ENCODE measurements around the gene ZNF205. TPM values are rescaled to one million over a fixed set of nuclear protein-coding genes. Genes with fewer than 3 reads are reported as not detected.
"Not testable (repeated sequence)": the region's sequence is repeated elsewhere in the genome, so short reads cannot be mapped to it uniquely, and the experiment has no call there.

ZNF205 gene
- total RNA-seq, 1 donor from 2014 or later: 5.4 TPM

DNA sequence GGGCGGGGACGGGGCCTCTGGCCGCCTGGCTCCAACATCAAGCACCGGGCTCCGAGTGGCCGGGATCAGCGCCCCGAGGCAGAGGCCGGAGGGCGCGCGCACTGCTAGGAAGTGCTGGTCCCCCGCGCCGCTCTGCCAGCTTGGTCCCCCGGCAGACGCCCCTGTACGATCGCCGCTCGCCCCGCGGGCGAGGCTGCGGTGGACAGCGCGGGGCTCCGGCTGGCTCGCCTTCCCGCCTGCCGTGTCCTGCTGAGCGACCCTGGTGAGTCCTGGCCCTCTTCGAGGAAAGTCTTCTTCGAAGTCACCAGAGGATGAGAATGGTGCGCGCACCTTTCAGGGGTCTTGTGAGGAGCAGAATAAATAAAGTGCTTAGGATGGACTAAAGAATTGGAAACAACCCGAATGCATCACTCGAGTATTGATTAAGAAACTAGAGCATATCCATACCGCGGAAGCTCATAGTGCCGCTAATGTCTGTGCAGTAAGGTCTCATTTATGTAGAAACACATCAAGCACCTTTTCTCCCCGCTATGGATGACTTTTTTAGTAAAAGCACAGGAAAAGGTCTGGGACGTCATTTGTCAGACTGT is 22.8 kb downstream of the ZNF205 start:
- TF ChIP-seq EZH2 (IDR thresholded peaks at IDR 0.05) (no peak), EZH2phosphoT487 (IDR thresholded peaks at IDR 0.05) (no peak)
- TF ChIP-seq, protein P1, sequence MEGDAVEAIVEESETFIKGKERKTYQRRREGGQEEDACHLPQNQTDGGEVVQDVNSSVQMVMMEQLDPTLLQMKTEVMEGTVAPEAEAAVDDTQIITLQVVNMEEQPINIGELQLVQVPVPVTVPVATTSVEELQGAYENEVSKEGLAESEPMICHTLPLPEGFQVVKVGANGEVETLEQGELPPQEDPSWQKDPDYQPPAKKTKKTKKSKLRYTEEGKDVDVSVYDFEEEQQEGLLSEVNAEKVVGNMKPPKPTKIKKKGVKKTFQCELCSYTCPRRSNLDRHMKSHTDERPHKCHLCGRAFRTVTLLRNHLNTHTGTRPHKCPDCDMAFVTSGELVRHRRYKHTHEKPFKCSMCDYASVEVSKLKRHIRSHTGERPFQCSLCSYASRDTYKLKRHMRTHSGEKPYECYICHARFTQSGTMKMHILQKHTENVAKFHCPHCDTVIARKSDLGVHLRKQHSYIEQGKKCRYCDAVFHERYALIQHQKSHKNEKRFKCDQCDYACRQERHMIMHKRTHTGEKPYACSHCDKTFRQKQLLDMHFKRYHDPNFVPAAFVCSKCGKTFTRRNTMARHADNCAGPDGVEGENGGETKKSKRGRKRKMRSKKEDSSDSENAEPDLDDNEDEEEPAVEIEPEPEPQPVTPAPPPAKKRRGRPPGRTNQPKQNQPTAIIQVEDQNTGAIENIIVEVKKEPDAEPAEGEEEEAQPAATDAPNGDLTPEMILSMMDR (IDR thresholded peaks at IDR 0.05): no peak
- no peaks in the 10 kb centered on the region for H3K27me3 ChIP-seq
- no peaks in the 10 kb centered on the region for H3K36me3 ChIP-seq
- no peaks in the 10 kb centered on the region for H3K9me3 ChIP-seq (ENCODE audit: low read depth)
- peak overlapping the region; percentile 83 for H3K4me2 ChIP-seq
- peak overlapping the region; percentile 97 for H3K4me3 ChIP-seq
- Mint-ChIP-seq H3K4me3 (peak overlapping the region; percentile 100), H3K36me3 (peaks cover 2% of the 10 kb centered on the region), H3K27ac (peak overlapping the region; percentile 83), H3K4me1 (peaks cover 17% of the 10 kb centered on the region), H3K27me3 (ENCODE audit: insufficient read depth, low read depth) (peaks cover 9% of the 10 kb centered on the region), H3K9me3 (no peaks in the 10 kb centered on the region)
- peak overlapping the region; percentile 59 for H3K9ac ChIP-seq
- H3K27ac ChIP-seq: peak overlapping the region; percentile 23
- peaks cover 21% of the 10 kb centered on the region for H4K20me1 ChIP-seq (ENCODE audit: low read depth)
- DNase-seq (ENCODE audit: low spot score): no peak
- peak overlapping the region; percentile 71 for H2AFZ ChIP-seq (replicated peaks)
- peaks cover 47% of the 10 kb centered on the region for H3F3A ChIP-seq (ENCODE audit: low read depth)
- peaks cover 7% of the 10 kb centered on the region for H3K4me1 ChIP-seq
- H3K79me2 ChIP-seq (ENCODE audit: low read depth): peaks cover 45% of the 10 kb centered on the region

DNA sequence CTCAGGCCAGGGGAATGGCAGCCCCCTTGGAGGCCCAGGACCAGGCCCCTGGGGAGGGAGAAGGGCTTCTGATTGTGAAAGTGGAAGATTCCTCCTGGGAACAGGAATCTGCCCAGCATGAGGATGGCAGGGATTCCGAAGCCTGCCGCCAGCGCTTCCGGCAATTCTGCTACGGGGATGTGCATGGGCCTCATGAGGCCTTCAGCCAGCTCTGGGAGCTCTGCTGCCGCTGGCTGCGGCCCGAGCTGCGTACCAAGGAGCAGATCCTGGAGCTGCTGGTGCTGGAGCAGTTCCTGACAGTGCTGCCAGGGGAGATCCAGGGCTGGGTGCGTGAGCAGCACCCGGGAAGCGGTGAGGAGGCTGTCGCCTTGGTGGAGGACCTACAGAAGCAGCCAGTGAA is 24.9 kb downstream of the ZNF205 start:
- Histone ChIP-seq H3K9me3 (ENCODE audit: low read depth) (no peaks in the 10 kb centered on the region), H4K20me1 (ENCODE audit: low read depth) (peaks cover 14% of the 10 kb centered on the region), H3K4me2 (no peak overlapping the region), H3K4me1 (peaks cover 7% of the 10 kb centered on the region), H3K27ac (no peak overlapping the region), H3K4me3 (no peak overlapping the region), H3K9ac (no peak overlapping the region), H3K27me3 (no peaks in the 10 kb centered on the region), H3F3A (ENCODE audit: low read depth) (peaks cover 30% of the 10 kb centered on the region), H2AFZ (replicated peaks) (no peak overlapping the region), H3K36me3 (no peaks in the 10 kb centered on the region), H3K79me2 (ENCODE audit: low read depth) (peaks cover 40% of the 10 kb centered on the region)
- H3K4me3 Mint-ChIP-seq: no peak overlapping the region
- DNase-seq (ENCODE audit: low spot score): no peak
- H3K27me3 Mint-ChIP-seq (ENCODE audit: insufficient read depth, low read depth): peaks cover 9% of the 10 kb centered on the region
- H3K4me1 Mint-ChIP-seq: peaks cover 17% of the 10 kb centered on the region
- no peak for TF ChIP-seq EZH2 (IDR thresholded peaks at IDR 0.05)
- no peaks in the 10 kb centered on the region for H3K9me3 Mint-ChIP-seq
- no peak overlapping the region for H3K27ac Mint-ChIP-seq
- peaks cover 4% of the 10 kb centered on the region for H3K36me3 Mint-ChIP-seq

DNA sequence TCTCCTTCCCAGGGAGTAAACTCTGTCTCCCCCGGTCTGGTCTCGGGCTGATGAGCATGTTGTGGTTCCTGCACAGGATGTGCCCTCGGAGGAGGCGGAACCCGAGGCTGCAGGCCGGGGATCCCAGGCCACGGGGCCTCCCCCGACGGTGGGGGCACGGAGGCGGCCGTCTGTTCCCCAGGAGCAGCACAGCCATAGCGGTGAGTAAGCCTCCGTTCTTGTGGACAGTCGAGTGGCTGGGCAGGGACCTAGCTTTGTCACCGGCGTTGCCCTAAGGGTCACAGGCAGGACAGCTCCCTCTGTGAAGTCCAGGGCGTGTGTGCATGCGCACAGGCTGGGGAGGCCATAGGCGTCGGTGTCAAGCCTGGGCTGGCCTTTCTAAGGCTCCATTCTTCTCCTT is 26.0 kb downstream of the ZNF205 start:
- H3K9me3 ChIP-seq (ENCODE audit: low read depth): no peaks in the 10 kb centered on the region
- H3K4me1 ChIP-seq: peaks cover 7% of the 10 kb centered on the region
- H3K4me3 ChIP-seq: no peak overlapping the region
- no peak overlapping the region for H3K4me2 ChIP-seq
- no peak for DNase-seq (ENCODE audit: low spot score)
- H3K79me2 ChIP-seq (ENCODE audit: low read depth): peaks cover 29% of the 10 kb centered on the region
- Mint-ChIP-seq H3K9me3 (no peaks in the 10 kb centered on the region), H3K4me3 (no peak overlapping the region), H3K27me3 (ENCODE audit: insufficient read depth, low read depth) (peaks cover 10% of the 10 kb centered on the region), H3K36me3 (peaks cover 8% of the 10 kb centered on the region), H3K4me1 (peaks cover 13% of the 10 kb centered on the region), H3K27ac (no peak overlapping the region)
- TF ChIP-seq EZH2phosphoT487 (IDR thresholded peaks at IDR 0.05): no peak
- TF ChIP-seq EZH2 (IDR thresholded peaks at IDR 0.05): no peak
- TF ChIP-seq, protein P1 (IDR thresholded peaks at IDR 0.05): no peak
- H3F3A ChIP-seq (ENCODE audit: low read depth): peaks cover 20% of the 10 kb centered on the region
- H4K20me1 ChIP-seq (ENCODE audit: low read depth): peaks cover 10% of the 10 kb centered on the region
- no peaks in the 10 kb centered on the region for H3K27me3 ChIP-seq
- H3K27ac ChIP-seq: no peak overlapping the region
- no peak overlapping the region for H3K9ac ChIP-seq
- H2AFZ ChIP-seq (replicated peaks): no peak overlapping the region
- H3K36me3 ChIP-seq: no peaks in the 10 kb centered on the region

DNA sequence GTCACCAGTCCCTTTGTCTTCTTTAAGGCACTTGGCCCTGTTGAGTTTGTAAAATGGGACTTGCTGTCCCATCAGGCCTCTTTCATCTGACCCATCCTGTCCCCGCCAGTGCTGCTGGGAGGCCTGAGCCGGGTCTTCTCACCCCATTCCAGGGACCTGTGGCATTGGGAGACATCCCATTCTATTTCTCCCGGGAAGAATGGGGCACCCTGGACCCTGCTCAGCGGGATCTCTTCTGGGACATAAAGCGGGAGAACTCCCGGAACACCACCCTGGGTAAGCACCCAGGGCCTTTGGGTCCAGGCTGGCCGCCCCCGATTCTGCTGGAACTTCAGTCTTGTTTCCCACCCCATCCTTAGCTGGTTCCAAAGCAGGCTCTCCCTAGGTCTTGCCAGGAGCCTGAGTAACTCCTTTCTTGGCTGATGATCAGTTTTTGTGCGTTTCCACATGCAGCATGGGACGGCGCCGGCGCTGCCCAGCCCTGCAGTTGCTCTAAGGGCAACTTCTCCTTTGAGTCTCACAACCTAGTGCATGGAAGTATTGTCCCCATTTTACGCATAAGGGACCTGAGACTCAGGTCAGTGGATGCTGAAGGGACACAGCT is 26.5 kb downstream of the ZNF205 start:
- no peak overlapping the region for H2AFZ ChIP-seq (replicated peaks)
- no peaks in the 10 kb centered on the region for H3K36me3 ChIP-seq
- H3K9me3 ChIP-seq (ENCODE audit: low read depth): no peaks in the 10 kb centered on the region
- H3K27ac Mint-ChIP-seq: peak overlapping the region; percentile 35
- no peak overlapping the region for H3K4me2 ChIP-seq
- H3F3A ChIP-seq (ENCODE audit: low read depth): peaks cover 17% of the 10 kb centered on the region
- H3K27me3 ChIP-seq: no peaks in the 10 kb centered on the region
- TF ChIP-seq EZH2phosphoT487 (IDR thresholded peaks at IDR 0.05) (no peak), EZH2 (IDR thresholded peaks at IDR 0.05) (no peak)
- TF ChIP-seq, protein P1 (IDR thresholded peaks at IDR 0.05): no peak
- peaks cover 8% of the 10 kb centered on the region for H3K36me3 Mint-ChIP-seq
- peaks cover 9% of the 10 kb centered on the region for H3K27me3 Mint-ChIP-seq (ENCODE audit: insufficient read depth, low read depth)
- H3K27ac ChIP-seq: no peak overlapping the region
- H3K4me1 Mint-ChIP-seq: peaks cover 11% of the 10 kb centered on the region
- H4K20me1 ChIP-seq (ENCODE audit: low read depth): peaks cover 6% of the 10 kb centered on the region
- no peak overlapping the region for H3K4me3 Mint-ChIP-seq
- H3K79me2 ChIP-seq (ENCODE audit: low read depth): peaks cover 23% of the 10 kb centered on the region
- no peak overlapping the region for H3K9ac ChIP-seq
- no peak for DNase-seq (ENCODE audit: low spot score)
- no peaks in the 10 kb centered on the region for H3K9me3 Mint-ChIP-seq
- H3K4me1 ChIP-seq: peaks cover 3% of the 10 kb centered on the region
- H3K4me3 ChIP-seq: no peak overlapping the region

DNA sequence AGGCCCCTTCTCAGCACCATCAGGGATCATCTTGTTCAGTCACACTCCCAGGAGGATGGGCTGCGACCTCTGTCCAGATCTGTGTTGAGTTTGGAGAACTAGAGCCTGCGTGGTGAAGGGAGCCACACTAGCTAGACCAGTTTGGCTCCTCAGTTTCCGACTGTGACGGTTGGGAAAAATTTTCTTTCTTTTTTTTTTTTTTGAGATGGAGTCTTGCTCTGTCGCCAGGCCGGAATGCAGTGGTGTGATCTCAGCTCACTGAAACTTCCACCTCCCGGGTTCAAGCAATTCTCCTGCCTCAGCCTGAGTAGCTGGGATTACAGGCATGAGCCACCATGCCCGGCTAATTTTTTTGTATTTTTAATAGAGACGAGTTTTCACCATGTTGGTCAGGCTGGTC is 27.2 kb downstream of the ZNF205 start:
- not testable (repeated sequence) for DNase-seq (ENCODE audit: low spot score); H4K20me1 ChIP-seq (ENCODE audit: low read depth); H3K27ac ChIP-seq; H3K4me1 ChIP-seq; H3K36me3 Mint-ChIP-seq; H3K27me3 ChIP-seq; H3K9me3 ChIP-seq (ENCODE audit: low read depth); H3K4me1 Mint-ChIP-seq; H3K4me3 ChIP-seq; H3K4me2 ChIP-seq; H3K9ac ChIP-seq; H3K27ac Mint-ChIP-seq; H3K4me3 Mint-ChIP-seq; H2AFZ ChIP-seq (replicated peaks); H3K36me3 ChIP-seq; H3K9me3 Mint-ChIP-seq; H3K27me3 Mint-ChIP-seq (ENCODE audit: insufficient read depth, low read depth)
- Histone ChIP-seq H3K79me2 (ENCODE audit: low read depth) (peaks cover 17% of the 10 kb centered on the region), H3F3A (ENCODE audit: low read depth) (peaks cover 11% of the 10 kb centered on the region)
